Activated CD4-positive, CD25-positive, alpha-beta regulatory T cell treated with anti-CD3 and anti-CD28 coated beads, Interleukin-2, amount 50 U/mL, for 72 hours (primary cell): ENCODE measurements around the gene OLFM4.

ENCODE experiments used
- DNase-seq: peaks from one replicate; pipeline ENCODE4 v3.0.0; 2021

Gene OLFM4

GRCh38 chr13:53073711-53074110 is 45.1 kb downstream of the OLFM4 start:
- DNase-seq, result no peak

- DNase-seq, result no peak
These were observed 45.5 kb downstream of the OLFM4 start for GRCh38 chr13:53074114-53074513.

- DNase-seq, result no peak
These were observed 46.9 kb downstream of the OLFM4 start for GRCh38 chr13:53075356-53076041.

GRCh38 chr13:53079691-53080090 is 51.1 kb downstream of the OLFM4 start:
- no peak for DNase-seq

GRCh38 chr13:53088871-53089270 is 60.3 kb downstream of the OLFM4 start:
- DNase-seq, result no peak

- no peak for DNase-seq
These were observed 61.3 kb downstream of the OLFM4 start for GRCh38 chr13:53089951-53090350.

- DNase-seq, result no peak
These were observed 61.8 kb downstream of the OLFM4 start for GRCh38 chr13:53090461-53090860.

GRCh38 chr13:53092931-53093330 is 64.3 kb downstream of the OLFM4 start:
- DNase-seq, result no peak

- no peak for DNase-seq
These were observed 69.8 kb downstream of the OLFM4 start for GRCh38 chr13:53098455-53098854.

- no peak for DNase-seq
These were observed 71.9 kb downstream of the OLFM4 start for GRCh38 chr13:53100394-53101063.
